AG09319 (cell line): ENCODE measurements around the gene VWDE.

ENCODE experiments used
- DNase-seq: peaks from one replicate; pipeline ENCODE4 v3.0.0-alpha.2; 2010; ENCODE audit warnings: low read depth; ENCODE audit errors: extremely low read depth
- TF ChIP-seq, protein P1 (sequence below): IDR thresholded peaks from 2 replicates; pipeline ENCODE4 v1.5.1; 2011; ENCODE audit warnings: low read depth, mild to moderate bottlenecking, inconsistent platforms, low read length, moderate library complexity

The VWDE gene

DNA sequence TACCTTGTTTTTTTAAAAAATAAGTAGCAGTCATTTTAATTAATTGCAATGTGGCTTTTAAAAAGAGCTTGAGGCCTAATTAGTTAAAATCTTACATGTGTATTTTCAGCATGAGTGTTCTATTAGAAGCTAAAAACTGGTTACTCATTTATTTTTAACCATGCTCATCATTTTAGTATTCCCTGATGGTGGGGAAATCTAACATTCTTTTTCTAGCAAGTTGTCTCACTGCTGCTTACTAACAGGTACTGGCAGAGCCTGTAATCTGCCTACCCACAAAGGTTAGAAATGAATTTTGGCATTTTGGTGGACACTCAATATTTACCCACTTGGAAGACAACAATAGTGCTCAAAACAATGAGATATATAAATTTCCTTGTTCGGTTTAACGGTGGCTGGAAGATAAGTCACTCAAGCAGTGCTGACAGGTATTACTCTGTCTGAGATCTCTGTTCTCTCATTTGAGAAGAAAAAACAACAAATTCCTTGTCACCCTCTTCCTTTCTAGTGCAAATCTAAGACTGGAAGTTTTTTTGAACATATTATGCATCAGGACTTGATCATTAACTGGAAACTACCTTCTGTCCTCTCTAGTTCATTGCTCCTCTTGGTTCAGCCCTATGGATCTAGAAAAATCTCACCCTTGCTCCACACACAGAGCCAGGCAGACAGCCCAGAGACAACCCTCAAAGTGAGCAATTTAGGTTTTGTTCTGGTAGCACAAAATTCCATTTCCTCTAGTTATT, 83.3 kb downstream of the VWDE start:
- DNase-seq = no peak
- TF ChIP-seq, protein P1, sequence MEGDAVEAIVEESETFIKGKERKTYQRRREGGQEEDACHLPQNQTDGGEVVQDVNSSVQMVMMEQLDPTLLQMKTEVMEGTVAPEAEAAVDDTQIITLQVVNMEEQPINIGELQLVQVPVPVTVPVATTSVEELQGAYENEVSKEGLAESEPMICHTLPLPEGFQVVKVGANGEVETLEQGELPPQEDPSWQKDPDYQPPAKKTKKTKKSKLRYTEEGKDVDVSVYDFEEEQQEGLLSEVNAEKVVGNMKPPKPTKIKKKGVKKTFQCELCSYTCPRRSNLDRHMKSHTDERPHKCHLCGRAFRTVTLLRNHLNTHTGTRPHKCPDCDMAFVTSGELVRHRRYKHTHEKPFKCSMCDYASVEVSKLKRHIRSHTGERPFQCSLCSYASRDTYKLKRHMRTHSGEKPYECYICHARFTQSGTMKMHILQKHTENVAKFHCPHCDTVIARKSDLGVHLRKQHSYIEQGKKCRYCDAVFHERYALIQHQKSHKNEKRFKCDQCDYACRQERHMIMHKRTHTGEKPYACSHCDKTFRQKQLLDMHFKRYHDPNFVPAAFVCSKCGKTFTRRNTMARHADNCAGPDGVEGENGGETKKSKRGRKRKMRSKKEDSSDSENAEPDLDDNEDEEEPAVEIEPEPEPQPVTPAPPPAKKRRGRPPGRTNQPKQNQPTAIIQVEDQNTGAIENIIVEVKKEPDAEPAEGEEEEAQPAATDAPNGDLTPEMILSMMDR = no peak

DNA sequence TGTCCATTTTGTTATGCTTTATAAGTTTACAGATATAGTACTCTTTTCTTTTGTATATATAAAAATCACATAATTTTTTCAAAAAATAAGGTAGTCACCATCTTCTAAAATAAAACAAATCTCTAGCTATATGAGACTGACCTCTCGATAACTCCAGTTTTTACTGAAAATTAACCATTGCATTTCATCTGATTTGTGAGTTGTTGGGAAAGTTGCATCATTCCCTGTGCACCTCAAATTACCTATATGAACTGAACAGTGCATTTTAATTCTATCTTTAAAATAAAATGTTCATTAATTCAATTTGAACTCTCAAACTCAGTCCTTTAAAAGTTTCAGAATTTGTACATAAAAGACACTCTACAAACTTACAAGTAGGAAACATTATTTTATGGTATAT, 86.0 kb downstream of the VWDE start:
- DNase-seq = no peak
- TF ChIP-seq, protein P1 = no peak

DNA sequence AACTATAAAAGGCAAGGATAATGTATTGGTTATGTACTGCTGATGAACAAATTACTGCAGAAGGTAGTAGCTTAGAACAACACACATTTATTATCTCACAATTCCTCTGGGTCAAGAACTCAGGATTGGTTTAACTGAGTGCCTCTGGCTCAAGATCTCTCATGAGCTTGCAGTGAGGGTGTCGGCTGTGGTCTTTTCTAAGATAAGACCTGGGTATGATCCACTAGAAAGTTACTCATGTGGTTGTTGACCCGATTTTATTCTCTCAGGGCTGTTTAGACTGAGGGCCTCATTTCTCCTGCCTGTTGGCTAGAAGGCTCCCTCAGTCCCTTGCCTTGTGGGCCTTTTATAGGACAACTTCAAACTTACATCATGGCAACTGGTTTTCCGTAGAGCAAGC, 86.7 kb downstream of the VWDE start:
- TF ChIP-seq, protein P1 = no peak
- DNase-seq = no peak

DNA sequence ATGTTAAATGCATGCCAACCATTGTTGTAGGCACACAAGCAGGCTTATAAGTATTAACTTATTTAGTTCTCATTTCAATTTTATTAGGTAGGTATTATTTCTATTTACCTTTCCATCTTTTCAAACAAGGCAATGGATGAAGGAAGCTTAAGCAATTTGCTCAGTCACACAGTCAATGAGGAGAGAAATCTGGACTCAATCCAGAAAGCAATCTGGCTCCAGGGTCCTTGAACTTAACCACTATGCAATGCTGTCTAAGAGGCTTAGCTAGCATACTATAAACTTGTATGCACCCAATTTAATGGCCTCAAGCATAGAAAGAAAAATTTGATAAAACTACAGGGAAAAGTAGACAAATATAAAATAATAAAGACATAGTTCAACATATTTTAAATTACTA, 88.6 kb downstream of the VWDE start:
- TF ChIP-seq, protein P1 = no peak
- no peak for DNase-seq

DNA sequence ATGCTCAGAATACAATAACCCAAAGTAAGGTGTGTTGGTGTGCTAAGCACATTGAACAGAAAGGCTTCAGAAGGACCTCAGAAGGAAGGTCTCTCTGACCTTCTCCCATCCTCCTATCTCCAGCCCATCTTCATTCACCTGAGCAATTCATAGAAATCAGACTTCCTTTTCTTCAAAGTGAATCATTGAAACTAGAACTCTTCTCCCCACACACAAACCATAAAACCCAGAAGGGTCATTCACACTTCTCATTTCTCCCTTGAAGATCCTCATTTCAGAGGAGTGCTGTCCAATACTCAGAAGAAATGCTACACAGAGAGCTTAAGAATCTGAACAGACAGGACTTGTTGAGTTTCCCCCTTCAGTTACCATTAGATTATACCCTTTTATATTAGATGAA, 89.5 kb downstream of the VWDE start:
- TF ChIP-seq, protein P1 = no peak
- no peak for DNase-seq

DNA sequence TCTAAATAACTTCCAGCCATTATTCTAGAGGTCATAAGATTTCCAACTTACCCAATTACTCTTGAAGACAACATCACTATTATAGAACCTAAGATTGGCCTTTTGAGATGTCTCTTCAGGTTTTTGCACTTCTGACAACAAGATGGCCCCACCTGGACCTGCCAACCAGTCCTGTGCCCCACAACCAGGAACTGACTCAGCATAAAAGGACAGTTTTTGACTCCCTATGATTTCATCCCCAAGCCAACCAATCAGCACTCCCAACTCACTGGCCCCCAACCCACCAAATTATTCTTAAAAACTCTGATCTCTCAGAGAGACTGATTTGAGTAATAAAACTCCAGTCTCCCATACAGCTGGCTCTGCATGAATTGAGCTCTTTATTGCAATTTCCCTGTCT, 98.2 kb downstream of the VWDE start:
- TF ChIP-seq, protein P1 = no peak

DNA sequence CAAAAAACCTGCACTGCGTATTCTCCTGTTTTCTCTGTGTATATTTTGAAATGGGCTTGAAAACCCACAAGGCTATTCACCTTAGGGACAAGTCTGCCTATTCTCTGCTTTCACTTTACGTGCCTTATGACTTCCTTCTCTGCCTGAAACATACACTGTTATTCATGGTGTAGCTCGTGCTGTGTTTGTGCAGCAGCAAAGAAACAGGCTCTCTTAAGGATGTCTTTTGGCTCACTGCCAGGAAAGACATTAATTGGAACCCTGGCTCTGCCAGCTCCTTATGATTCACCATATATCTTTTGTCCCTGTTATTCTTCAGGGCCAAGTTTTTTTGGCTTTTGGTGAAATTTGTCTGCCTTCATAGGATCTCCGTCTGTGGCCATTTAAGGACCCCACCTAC, 100.2 kb downstream of the VWDE start:
- TF ChIP-seq, protein P1 = no peak
- DNase-seq = no peak

More for the DNA sequence above, 98.2 kb downstream of the VWDE start:
- no peak for DNase-seq
